Prostate gland (tissue), 2 donors: Measurements from ENCODE around the gene TAF4B. TPM values are rescaled to one million over a fixed set of nuclear protein-coding genes. Genes with fewer than 3 reads are reported as not detected.

ENCODE experiments used
- DNase-seq: peaks from one replicate; pipeline ENCODE4 v3.0.0-alpha.2; 2019; ENCODE audit warnings: low spot score
- H3K27ac ChIP-seq, 2 donors: fragments of 200-600 bp; sonication (generic); 2 replicates each; pipeline ENCODE4 v1.5.1; 2017 to 2019
- H3K27me3 ChIP-seq: fragments of 200-600 bp; sonication (generic); replicated peaks from 2 replicates; pipeline ENCODE4 v1.5.1; 2019; ENCODE audit not compliant: insufficient read depth
- H3K36me3 ChIP-seq, 2 donors: fragments of 200-600 bp; sonication (generic); 1 replicate in 1 of 2; 2 replicates in 1 of 2; pipeline versions ENCODE4 v1.5.1 to v1.8.1; 2017 to 2019
- H3K4me1 ChIP-seq: fragments of 200-600 bp; sonication (generic); replicated peaks from 2 replicates; pipeline ENCODE4 v1.5.1; 2019
- H3K4me3 ChIP-seq, 2 donors: fragments of 200-600 bp; sonication (generic); 2 replicates each; pipeline ENCODE4 v1.5.1; 2017 to 2019
- H3K9me3 ChIP-seq: fragments of 200-600 bp; sonication (generic); 2 replicates; pipeline ENCODE4 v1.5.1; 2017
- POLR2A ChIP-seq: fragments of 450-650 bp; IDR thresholded peaks from one replicate; pipeline ENCODE4 v1.6.1; 2016; ENCODE audit warnings: antibody characterized with exemption, mild to moderate bottlenecking
- POLR2AphosphoS5 ChIP-seq: sonication (generic); formaldehyde crosslinking; IDR thresholded peaks from one replicate; pipeline ENCODE4 v1.6.1; 2017; ENCODE audit warnings: antibody characterized with exemption
- WGBS: methylation state at CpG from one replicate; pipeline ENCODE4 v1.1.5; 2018; 5-methylcytosine and 5-hydroxymethylcytosine counted together
- intact Hi-C: fragments of 100-400 bp; cut with DNase I; formaldehyde crosslinking; loops from one replicate; pipeline ENCODE4 v1.14.2; 2022
- total RNA-seq, 2 donors: library from RNA; depleted of rRNA; stranded (reverse); fragments of >200 nt; gene quantifications; one replicate each; pipeline ENCODE4 v1.1.0, GENCODE V29; 2016
- TF ChIP-seq, protein P1 (sequence below), 4 experiments: fragments of 200-600 bp in 2 of 4; fragments of 450-650 bp in 2 of 4; sonication (generic) in 2 of 4; IDR thresholded peaks; 1 replicate in 3 of 4; 2 replicates in 1 of 4; pipeline ENCODE4 v1.5.1; 2016 to 2019; ENCODE audit warnings: antibody characterized with exemption in 4 of 4, mild to moderate bottlenecking in 2 of 4, moderate library complexity in 2 of 4

TAF4B gene
- total RNA-seq, 2 donors from 2014 or later: 5.3 to 37.3 TPM

DNA sequence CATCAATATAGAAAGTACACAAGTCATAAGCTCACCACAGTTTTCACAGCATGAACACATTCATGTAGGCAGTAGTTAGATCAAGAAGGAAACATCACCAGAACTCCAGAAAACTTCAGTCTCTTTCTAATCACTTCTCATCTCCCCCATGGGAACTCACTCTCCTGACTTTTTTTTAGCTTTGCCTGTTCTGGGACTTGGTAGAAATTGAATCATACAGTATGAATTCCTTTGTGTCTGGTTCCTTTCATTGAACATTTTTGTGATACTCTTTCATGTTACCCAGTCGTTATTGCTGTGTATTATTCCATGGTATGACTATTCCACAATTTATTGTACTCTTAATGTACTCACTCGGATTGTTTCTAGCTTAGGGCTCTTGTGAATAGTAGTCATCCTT, 160.2 kb downstream of the TAF4B start:
- WGBS: 65% methylated on average over 2 of the region's 2 CpGs
- no peaks in the 10 kb centered on the region for H3K27me3 ChIP-seq
- no peak for DNase-seq
- TF ChIP-seq POLR2AphosphoS5 (no peak), POLR2A (no peak)
- TF ChIP-seq, protein P1, sequence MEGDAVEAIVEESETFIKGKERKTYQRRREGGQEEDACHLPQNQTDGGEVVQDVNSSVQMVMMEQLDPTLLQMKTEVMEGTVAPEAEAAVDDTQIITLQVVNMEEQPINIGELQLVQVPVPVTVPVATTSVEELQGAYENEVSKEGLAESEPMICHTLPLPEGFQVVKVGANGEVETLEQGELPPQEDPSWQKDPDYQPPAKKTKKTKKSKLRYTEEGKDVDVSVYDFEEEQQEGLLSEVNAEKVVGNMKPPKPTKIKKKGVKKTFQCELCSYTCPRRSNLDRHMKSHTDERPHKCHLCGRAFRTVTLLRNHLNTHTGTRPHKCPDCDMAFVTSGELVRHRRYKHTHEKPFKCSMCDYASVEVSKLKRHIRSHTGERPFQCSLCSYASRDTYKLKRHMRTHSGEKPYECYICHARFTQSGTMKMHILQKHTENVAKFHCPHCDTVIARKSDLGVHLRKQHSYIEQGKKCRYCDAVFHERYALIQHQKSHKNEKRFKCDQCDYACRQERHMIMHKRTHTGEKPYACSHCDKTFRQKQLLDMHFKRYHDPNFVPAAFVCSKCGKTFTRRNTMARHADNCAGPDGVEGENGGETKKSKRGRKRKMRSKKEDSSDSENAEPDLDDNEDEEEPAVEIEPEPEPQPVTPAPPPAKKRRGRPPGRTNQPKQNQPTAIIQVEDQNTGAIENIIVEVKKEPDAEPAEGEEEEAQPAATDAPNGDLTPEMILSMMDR (IDR thresholded peaks at IDR 0.05): no peak
- H3K36me3 ChIP-seq: no peaks in the 10 kb centered on the region
- intact Hi-C loops: loop anchor here (10.0 kb wide), 1 partner anchor 158 kb away; the partner anchor contains the start of gene KCTD1
- no peak overlapping the region for H3K4me3 ChIP-seq
- H3K27ac ChIP-seq: no peak overlapping the region
- H3K4me1 ChIP-seq: no peaks in the 10 kb centered on the region
- no peaks in the 10 kb centered on the region for H3K9me3 ChIP-seq

DNA sequence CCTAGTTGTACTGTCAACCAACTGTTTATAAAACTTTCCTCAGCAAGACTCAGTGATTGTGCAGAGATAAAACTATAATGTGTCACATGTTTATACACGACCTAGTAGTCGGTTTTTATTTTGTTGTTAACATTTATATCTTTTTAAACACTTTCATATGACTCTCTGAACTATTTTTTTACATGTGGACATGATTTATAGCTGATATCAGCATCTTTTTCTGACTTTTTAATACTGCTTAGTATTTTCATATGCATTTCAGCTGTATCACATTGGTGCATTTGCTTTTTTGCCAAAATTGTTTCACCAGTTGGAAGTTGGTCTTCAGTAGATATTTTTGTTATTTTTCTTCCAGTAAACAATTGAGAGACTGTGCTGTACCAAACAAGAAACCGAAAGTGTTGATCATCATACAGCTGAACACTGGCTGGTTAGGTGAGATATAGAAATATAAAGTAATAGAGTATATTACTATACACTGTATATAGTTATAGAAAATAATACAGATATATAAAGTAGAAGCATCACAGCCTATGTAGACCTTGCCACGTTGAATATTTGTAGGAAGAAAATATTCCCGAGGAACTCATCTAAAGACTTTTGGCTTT, 167.9 kb downstream of the TAF4B start:
- WGBS: 59% methylated on average over 5 of the region's 5 CpGs
- no peaks in the 10 kb centered on the region for H3K9me3 ChIP-seq

DNA sequence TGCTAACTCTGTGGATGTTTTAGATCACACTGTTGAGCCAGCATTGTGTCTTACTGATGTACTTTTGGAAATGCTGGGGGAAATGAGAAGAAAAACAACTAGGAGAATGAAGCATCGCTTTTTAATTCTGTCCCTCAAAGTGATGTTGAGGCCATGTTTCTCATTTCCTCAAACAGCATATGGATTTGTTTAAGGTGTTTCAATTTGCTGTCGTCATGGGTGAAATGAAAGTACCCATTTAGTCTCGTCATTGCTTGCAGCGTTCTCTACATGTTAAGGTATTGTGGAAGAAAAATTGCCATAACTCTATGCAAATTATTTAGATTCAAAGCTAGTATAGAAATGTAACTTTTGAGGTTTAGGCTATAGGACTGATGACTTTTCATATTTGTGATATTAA, 170.8 kb downstream of the TAF4B start:
- TF ChIP-seq POLR2A (no peak), POLR2AphosphoS5 (no peak)
- TF ChIP-seq, protein P1 (IDR thresholded peaks at IDR 0.05): no peak
- intact Hi-C loops: no loop called here
- no peak for DNase-seq
- Histone ChIP-seq H3K36me3 (no peaks in the 10 kb centered on the region), H3K27me3 (no peaks in the 10 kb centered on the region), H3K27ac (no peak overlapping the region), H3K9me3 (no peaks in the 10 kb centered on the region), H3K4me3 (no peak overlapping the region), H3K4me1 (no peaks in the 10 kb centered on the region)
- 91% methylated on average over 4 of the region's 4 CpGs for WGBS

More for the DNA sequence above, 167.9 kb downstream of the TAF4B start:
- H3K27ac ChIP-seq: no peak overlapping the region
- DNase-seq: no peak
- no peak overlapping the region for H3K4me3 ChIP-seq
- H3K36me3 ChIP-seq: no peaks in the 10 kb centered on the region
- no peaks in the 10 kb centered on the region for H3K4me1 ChIP-seq
- no peaks in the 10 kb centered on the region for H3K27me3 ChIP-seq
- intact Hi-C loops: no loop called here
- no peak for TF ChIP-seq POLR2AphosphoS5
- TF ChIP-seq, protein P1 (IDR thresholded peaks at IDR 0.05): no peak
- TF ChIP-seq POLR2A: no peak

DNA sequence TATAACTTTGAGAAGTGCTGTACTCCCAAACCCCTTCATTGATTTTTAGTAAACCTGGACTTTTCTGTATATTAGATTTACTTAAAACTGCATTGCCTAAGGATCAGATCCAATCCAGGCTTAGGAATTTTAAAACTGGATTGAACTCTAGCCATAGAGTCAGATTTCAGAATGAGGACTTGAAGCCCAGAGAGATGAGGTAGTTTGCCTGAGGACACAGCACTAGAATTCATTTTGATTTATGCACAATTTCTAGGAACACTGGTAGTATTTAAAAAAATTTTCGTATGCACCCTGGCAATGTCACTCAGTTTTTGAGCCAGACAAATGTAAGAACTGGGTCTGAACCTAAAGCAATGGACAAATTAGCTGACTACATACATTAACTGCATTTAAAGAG, 177.2 kb downstream of the TAF4B start:
- no peak for DNase-seq
- Histone ChIP-seq H3K4me3 (no peak overlapping the region), H3K9me3 (no peaks in the 10 kb centered on the region), H3K27ac (no peak overlapping the region), H3K36me3 (no peaks in the 10 kb centered on the region), H3K4me1 (no peaks in the 10 kb centered on the region), H3K27me3 (no peaks in the 10 kb centered on the region)
- TF ChIP-seq POLR2A (no peak), POLR2AphosphoS5 (no peak)
- TF ChIP-seq, protein P1 (IDR thresholded peaks at IDR 0.05): no peak
- WGBS: 24% methylated on average over 1 of the region's 1 CpG
- intact Hi-C loops: no loop called here

DNA sequence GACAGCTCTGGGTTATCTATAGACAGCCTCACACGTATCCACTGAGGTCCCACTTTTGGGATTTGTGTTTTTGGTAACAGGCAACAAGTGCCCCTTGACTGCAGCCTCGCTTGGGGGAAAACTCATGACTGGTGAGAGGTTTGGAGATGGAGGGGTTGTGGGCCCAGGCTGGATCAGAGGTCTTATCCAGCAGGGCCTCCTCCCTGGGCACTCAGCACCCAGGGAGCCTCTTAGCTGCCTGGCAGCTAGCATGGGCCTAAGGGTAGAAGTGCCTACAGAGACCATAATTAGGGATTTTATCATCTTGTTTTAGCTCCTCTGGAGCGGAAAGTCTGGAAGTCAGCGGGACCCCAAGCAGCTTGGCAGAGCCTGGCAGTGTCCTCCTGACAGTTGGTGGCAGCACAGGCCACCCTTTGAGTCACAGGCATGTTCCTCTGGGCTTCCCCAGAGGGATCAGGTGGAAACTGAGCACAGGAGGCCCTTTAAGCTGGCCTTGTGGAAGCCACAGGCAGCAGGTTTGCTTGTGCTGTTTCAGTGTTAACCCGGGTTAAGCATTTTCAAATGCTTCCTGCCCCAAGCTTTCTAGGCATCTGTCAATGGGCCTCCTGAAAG, 179.1 kb downstream of the TAF4B start:
- H3K36me3 ChIP-seq: no peaks in the 10 kb centered on the region
- 68% methylated on average over 5 of the region's 5 CpGs for WGBS
- peak; percentile 37 for DNase-seq

More for the DNA sequence above, 179.1 kb downstream of the TAF4B start:
- H3K27me3 ChIP-seq: no peaks in the 10 kb centered on the region
- no peaks in the 10 kb centered on the region for H3K4me1 ChIP-seq
- no peak overlapping the region for H3K27ac ChIP-seq
- intact Hi-C loops: no loop called here
- H3K4me3 ChIP-seq: no peak overlapping the region
- no peak for TF ChIP-seq POLR2AphosphoS5
- TF ChIP-seq, protein P1 (IDR thresholded peaks at IDR 0.05): peak in 3 of 4 experiments; percentile 36 to 61 (median 52)
- H3K9me3 ChIP-seq: no peaks in the 10 kb centered on the region
